T-cell (primary cell): ENCODE data around the gene CCDC74B. TPM values are rescaled to one million over a fixed set of nuclear protein-coding genes. Genes with fewer than 3 reads are reported as not detected.
"Not testable (repeated sequence)": the region's sequence is repeated elsewhere in the genome, so short reads cannot be mapped to it uniquely, and the experiment has no call there.

ENCODE experiments used
- ATAC-seq, 4 experiments: fragments of 200-7000 bp in 3 of 4; fragments of 150-1000 bp in 1 of 4; cut with Tn5 transposase; replicated peaks in 1 of 4; 1 replicate in 3 of 4; 2 replicates in 1 of 4; pipeline ENCODE4 v1.10.0; 2021; ENCODE audit warnings: moderate library complexity in 3 of 4, mild to moderate bottlenecking in 2 of 4, moderate number of reproducible peaks in 1 of 4
- CTCF ChIA-PET, 2 donors: fragments of 300-600 bp; sonication (Branson Sonifier 250); formaldehyde crosslinking; loops; one replicate each; lab custom pipeline; 2022; ENCODE audit warnings: antibody characterized with exemption in 2 of 2; lab: Charles Lee
- POLR2A ChIA-PET, 2 donors: fragments of 300-600 bp; sonication (Branson Sonifier 250); formaldehyde crosslinking; loops; one replicate each; lab custom pipeline; 2022; ENCODE audit warnings: antibody characterized with exemption in 2 of 2; lab: Charles Lee
- DNase-seq, 35 experiments: peaks; one replicate each; pipeline versions ENCODE4 v3.0.0 to v3.0.0-alpha.2; 2013 to 2023
- H3K27ac ChIP-seq: one replicate; pipeline ENCODE4 v1.5.1; 2013; ENCODE audit warnings: low read length
- H3K27me3 ChIP-seq, 2 experiments: replicated peaks in 1 of 2; 1 replicate in 1 of 2; 2 replicates in 1 of 2; pipeline versions ENCODE4 v1.6.1 to v1.7.0; 2013; ENCODE audit warnings: low read length in 1 of 2, mixed read lengths in 1 of 2; ENCODE audit not compliant: control insufficient read depth in 2 of 2, insufficient read depth in 2 of 2; ENCODE audit errors: extremely low read depth in 1 of 2
- H3K36me3 ChIP-seq, 2 donors: 1 replicate in 1 of 2; 2 replicates in 1 of 2; pipeline versions ENCODE4 v1.6.1 to v1.7.0; 2013; ENCODE audit warnings: low read length in 1 of 2; ENCODE audit not compliant: control insufficient read depth in 2 of 2, insufficient read depth in 1 of 2; ENCODE audit errors: extremely low read depth in 1 of 2
- H3K4me1 ChIP-seq, 2 experiments: 1 replicate in 1 of 2; 2 replicates in 1 of 2; pipeline versions ENCODE4 v1.6.1 to v1.7.0; 2013; ENCODE audit warnings: low read length in 2 of 2, mixed read lengths in 1 of 2; ENCODE audit not compliant: insufficient read depth in 2 of 2, control insufficient read depth in 1 of 2; ENCODE audit errors: extremely low read depth in 1 of 2
- H3K4me3 ChIP-seq, 2 donors: 1 replicate in 1 of 2; 2 replicates in 1 of 2; pipeline versions ENCODE4 v1.5.1 to v1.7.0; 2013; ENCODE audit warnings: mild to moderate bottlenecking in 2 of 2, low read length in 1 of 2, moderate library complexity in 1 of 2; ENCODE audit not compliant: control insufficient read depth in 1 of 2; ENCODE audit errors: extremely low read depth in 1 of 2
- H3K9me3 ChIP-seq: 2 replicates; pipeline ENCODE4 v1.7.0; 2013
- H3K27ac Mint-ChIP-seq, 2 donors: one replicate each; pipeline ENCODE4 v1.8.0; 2020 to 2021; ENCODE audit warnings: mild to moderate bottlenecking in 2 of 2, mixed read lengths in 2 of 2
- H3K27me3 Mint-ChIP-seq, 2 donors: one replicate each; pipeline ENCODE4 v1.8.0; 2021 to 2022; ENCODE audit warnings: mixed read lengths in 2 of 2
- H3K36me3 Mint-ChIP-seq: one replicate; pipeline ENCODE4 v1.8.0; 2021; ENCODE audit warnings: mixed read lengths
- H3K4me1 Mint-ChIP-seq, 3 donors: one replicate each; pipeline ENCODE4 v1.8.0; 2020 to 2022; ENCODE audit warnings: mixed read lengths in 3 of 3, mild to moderate bottlenecking in 1 of 3
- H3K4me3 Mint-ChIP-seq, 3 donors: one replicate each; pipeline ENCODE4 v1.8.0; 2020 to 2022; ENCODE audit warnings: mild to moderate bottlenecking in 3 of 3, mixed read lengths in 3 of 3, moderate library complexity in 3 of 3
- H3K9me3 Mint-ChIP-seq, 3 donors: one replicate each; pipeline ENCODE4 v1.8.0; 2020 to 2022; ENCODE audit warnings: mixed read lengths in 3 of 3
- WGBS: methylation state at CpG from one replicate; pipeline ENCODE4 v1.1.5; 2013; ENCODE audit warnings: missing lambda C conversion rate; ENCODE audit not compliant: insufficient coverage; 5-methylcytosine and 5-hydroxymethylcytosine counted together
- total RNA-seq, 35 experiments: library from RNA in 6 of 35; stranded (reverse) in 6 of 35; fragments of 120-200 nt in 1 of 35; gene quantifications; one replicate each; pipeline versions ENCODE4 v1.2.1 to v1.2.4 and lab custom pipeline; 2013 to 2026

Gene CCDC74B
- total RNA-seq, 5 donors from 2014 or later (not counting 1 experiment from before 2014, with no cell fraction given) = 0.42 to 2.0 (median 0.78) TPM; not detected in 1

GRCh38 chr2:130162968-130163367 is 18.1 kb upstream of the CCDC74B start:
- peaks cover 32% of the 10 kb centered on the region for H3K36me3 Mint-ChIP-seq
- H3K27me3 Mint-ChIP-seq = no peaks in the 10 kb centered on the region
- H3K9me3 ChIP-seq = no peaks in the 10 kb centered on the region
- peaks cover 7 to 43% of the 10 kb centered on the region in 2 donors for H3K36me3 ChIP-seq
- H3K27ac Mint-ChIP-seq = no peak overlapping the region
- ATAC-seq = no peak
- 95% methylated on average over 8 of the region's 9 CpGs for WGBS
- DNase-seq = no peak
- H3K27me3 ChIP-seq = no peaks in the 10 kb centered on the region
- POLR2A ChIA-PET = no interaction called here
- H3K4me1 ChIP-seq = peaks cover 0 to 6% of the 10 kb centered on the region in 2 experiments
- H3K9me3 Mint-ChIP-seq = no peaks in the 10 kb centered on the region
- peaks cover 0 to 8% (median 2%) of the 10 kb centered on the region in 3 donors for H3K4me1 Mint-ChIP-seq
- no peak overlapping the region for H3K4me3 ChIP-seq
- H3K4me3 Mint-ChIP-seq = no peak overlapping the region
- no peak overlapping the region for H3K27ac ChIP-seq
- CTCF ChIA-PET = no interaction called here

- 100% methylated on average over 3 of the region's 7 CpGs for WGBS
- ATAC-seq, H3K27me3 ChIP-seq, H3K4me3 ChIP-seq, H3K27ac ChIP-seq, CTCF ChIA-PET, POLR2A ChIA-PET, H3K4me1 ChIP-seq, H3K4me3 Mint-ChIP-seq, H3K27me3 Mint-ChIP-seq, H3K27ac Mint-ChIP-seq, H3K9me3 ChIP-seq, DNase-seq, H3K9me3 Mint-ChIP-seq: not testable (repeated sequence)
- H3K36me3 ChIP-seq = peaks cover 4 to 38% of the 10 kb centered on the region in 2 donors
- Mint-ChIP-seq H3K36me3 (peaks cover 27% of the 10 kb centered on the region), H3K4me1 (peaks cover 0 to 10% (median 2%) of the 10 kb centered on the region in 3 donors)
These were observed 17.6 kb upstream of the CCDC74B start for GRCh38 chr2:130162486-130162885.

- H3K27me3 Mint-ChIP-seq, H3K27me3 ChIP-seq, H3K4me3 ChIP-seq, H3K27ac ChIP-seq, H3K4me3 Mint-ChIP-seq, POLR2A ChIA-PET, H3K4me1 ChIP-seq, CTCF ChIA-PET, DNase-seq, ATAC-seq, H3K27ac Mint-ChIP-seq, H3K9me3 ChIP-seq, H3K9me3 Mint-ChIP-seq: not testable (repeated sequence)
- peaks cover 2 to 29% of the 10 kb centered on the region in 2 donors for H3K36me3 ChIP-seq
- peaks cover 22% of the 10 kb centered on the region for H3K36me3 Mint-ChIP-seq
- WGBS = 93% methylated on average over 14 of the region's 25 CpGs
- H3K4me1 Mint-ChIP-seq = peaks cover 0 to 10% (median 2%) of the 10 kb centered on the region in 3 donors
These were observed 16.2 kb upstream of the CCDC74B start for GRCh38 chr2:130160838-130161705.

DNA sequence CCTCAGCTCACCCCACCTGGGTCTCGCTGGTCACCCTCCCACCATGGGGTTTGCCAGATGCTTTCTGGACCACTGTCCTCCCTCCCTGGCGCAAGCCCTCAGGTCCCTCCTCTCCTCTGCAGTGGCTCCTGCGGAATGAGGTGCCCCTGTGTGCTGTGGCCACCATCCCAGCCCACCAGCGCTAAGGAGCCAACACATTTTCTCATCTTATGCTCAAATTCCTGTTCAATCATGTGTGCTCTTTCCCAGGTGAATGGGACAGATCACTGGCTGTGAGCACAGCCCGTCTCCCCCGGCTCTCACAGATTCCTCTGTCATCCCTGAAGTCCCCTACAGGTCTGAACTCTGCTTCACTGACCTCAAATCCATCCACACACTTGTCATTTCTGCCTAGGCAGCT is 15.2 kb upstream of the CCDC74B start:
- H3K27me3 ChIP-seq = no peaks in the 10 kb centered on the region
- Mint-ChIP-seq H3K36me3 (peaks cover 19% of the 10 kb centered on the region), H3K4me3 (no peak overlapping the region), H3K4me1 (peaks cover 0 to 10% (median 2%) of the 10 kb centered on the region in 3 donors), H3K27me3 (no peaks in the 10 kb centered on the region), H3K9me3 (no peaks in the 10 kb centered on the region), H3K27ac (no peak overlapping the region)
- DNase-seq (no peak), ATAC-seq (no peak)
- H3K27ac ChIP-seq = no peak overlapping the region
- no peak overlapping the region for H3K4me3 ChIP-seq
- CTCF ChIA-PET = no interaction called here
- H3K9me3 ChIP-seq = no peaks in the 10 kb centered on the region
- H3K36me3 ChIP-seq = peaks cover 2 to 22% of the 10 kb centered on the region in 2 donors
- POLR2A ChIA-PET = no interaction called here
- 100% methylated on average over 6 of the region's 6 CpGs for whole genome bisulfite sequencing
- H3K4me1 ChIP-seq = peaks cover 0 to 6% of the 10 kb centered on the region in 2 experiments

DNA sequence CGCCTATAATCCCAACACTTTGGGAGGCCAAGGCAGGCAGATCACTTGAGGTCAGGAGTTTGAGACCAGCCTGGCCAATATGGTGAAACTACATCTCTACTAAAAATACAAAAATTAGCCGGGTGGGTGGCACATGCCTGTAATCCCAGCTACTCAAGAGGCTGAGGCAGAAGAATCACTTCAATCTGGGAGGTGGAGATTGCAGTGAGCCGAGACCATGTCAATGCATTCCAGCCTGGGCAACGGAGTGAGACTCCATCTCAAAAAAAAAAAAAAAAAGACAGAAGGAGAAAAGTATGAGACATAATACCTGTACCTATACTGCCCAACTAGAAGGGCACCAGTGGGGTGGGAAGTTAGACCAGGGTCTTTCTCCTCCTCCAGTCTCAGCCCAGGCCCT is 14.5 kb upstream of the CCDC74B start:
- DNase-seq, H3K9me3 ChIP-seq, H3K27ac ChIP-seq, H3K27ac Mint-ChIP-seq, H3K27me3 Mint-ChIP-seq, H3K9me3 Mint-ChIP-seq, H3K4me3 Mint-ChIP-seq, H3K4me3 ChIP-seq, POLR2A ChIA-PET, CTCF ChIA-PET, H3K4me1 ChIP-seq, ATAC-seq, H3K27me3 ChIP-seq: not testable (repeated sequence)
- peaks cover 2 to 21% of the 10 kb centered on the region in 2 donors for H3K36me3 ChIP-seq
- Mint-ChIP-seq H3K4me1 (peaks cover 0 to 10% (median 2%) of the 10 kb centered on the region in 3 donors), H3K36me3 (peaks cover 18% of the 10 kb centered on the region)
- no CpG with 5 or more reads among the region's 4 CpGs for WGBS

GRCh38 chr2:130158631-130159030 is 13.7 kb upstream of the CCDC74B start:
- H3K27me3 ChIP-seq = no peaks in the 10 kb centered on the region
- peak overlapping the region; percentile 28 to 36 for H3K27ac Mint-ChIP-seq
- DNase-seq (no peak), ATAC-seq (no peak)
- WGBS = 87% methylated on average over 5 of the region's 9 CpGs
- peaks cover 17% of the 10 kb centered on the region for H3K36me3 Mint-ChIP-seq
- H3K36me3 ChIP-seq = peaks cover 2 to 14% of the 10 kb centered on the region in 2 donors
- ChIA-PET CTCF (no interaction called here), POLR2A (no interaction called here)
- H3K4me1 Mint-ChIP-seq = peaks cover 0 to 10% (median 2%) of the 10 kb centered on the region in 3 donors
- H3K9me3 Mint-ChIP-seq = no peaks in the 10 kb centered on the region
- H3K4me1 ChIP-seq = peaks cover 0 to 6% of the 10 kb centered on the region in 2 experiments
- no peaks in the 10 kb centered on the region for H3K27me3 Mint-ChIP-seq
- H3K4me3 Mint-ChIP-seq = no peak overlapping the region
- H3K27ac ChIP-seq = no peak overlapping the region
- H3K4me3 ChIP-seq = no peak overlapping the region
- H3K9me3 ChIP-seq = no peaks in the 10 kb centered on the region
